Esophagus muscularis mucosa (tissue), 4 donors: Measurements from ENCODE around the gene SERPING1. TPM values are rescaled to one million over a fixed set of nuclear protein-coding genes. Genes with fewer than 3 reads are reported as not detected.

Experiments
- DNase-seq: peaks from one replicate; pipeline ENCODE4 v3.0.0-alpha.2; 2017; ENCODE audit errors: extremely low spot score
- H3K27ac ChIP-seq, 4 donors: fragments of 200-600 bp; sonication (generic); replicated peaks in 1 of 4; 1 replicate in 3 of 4; 2 replicates in 1 of 4; pipeline ENCODE4 v1.5.1; 2016 to 2019; ENCODE audit warnings: mild to moderate bottlenecking in 1 of 4
- H3K27me3 ChIP-seq, 4 donors: fragments of 200-600 bp; sonication (generic); one replicate each; pipeline versions ENCODE4 v1.5.1 to v1.6.0; 2016 to 2019
- H3K36me3 ChIP-seq, 4 donors: fragments of 200-600 bp; sonication (generic); one replicate each; pipeline ENCODE4 v1.5.1; 2016 to 2019
- H3K4me1 ChIP-seq, 4 donors: fragments of 200-600 bp; sonication (generic); one replicate each; pipeline ENCODE4 v1.5.1; 2016 to 2019
- H3K4me3 ChIP-seq, 4 donors: fragments of 200-600 bp; sonication (generic); 1 replicate in 2 of 4; 2 replicates in 2 of 4; pipeline ENCODE4 v1.5.1; 2016 to 2019; ENCODE audit warnings: mild to moderate bottlenecking in 4 of 4, moderate library complexity in 1 of 4
- H3K9me3 ChIP-seq, 4 donors: fragments of 200-600 bp; sonication (generic); 1 replicate in 3 of 4; 2 replicates in 1 of 4; pipeline ENCODE4 v1.5.1; 2016 to 2019
- CTCF ChIP-seq, 3 experiments: fragments of 200-600 bp in 2 of 3; fragments of 450-650 bp in 1 of 3; sonication (generic) in 2 of 3; IDR thresholded peaks; one replicate each; pipeline ENCODE4 v1.5.1; 2017 to 2019; ENCODE audit warnings: antibody characterized with exemption in 3 of 3, mild to moderate bottlenecking in 2 of 3, moderate library complexity in 1 of 3
- EP300 ChIP-seq: sonication (generic); formaldehyde crosslinking; IDR thresholded peaks from one replicate; pipeline ENCODE4 v1.6.1; 2017; ENCODE audit warnings: antibody characterized with exemption
- POLR2A ChIP-seq: fragments of 450-650 bp; IDR thresholded peaks from one replicate; pipeline ENCODE4 v1.6.1; 2017; ENCODE audit warnings: antibody characterized with exemption, moderate library complexity, mild to moderate bottlenecking, low read depth
- POLR2AphosphoS5 ChIP-seq, 2 donors: sonication (generic); formaldehyde crosslinking; IDR thresholded peaks; one replicate each; pipeline ENCODE4 v1.6.1; 2017; ENCODE audit warnings: antibody characterized with exemption in 2 of 2
- WGBS: methylation state at CpG from one replicate; pipeline ENCODE4 v1.1.5; 2018; 5-methylcytosine and 5-hydroxymethylcytosine counted together
- intact Hi-C: fragments of 100-400 bp; cut with DNase I; formaldehyde crosslinking; loops from one replicate; pipeline ENCODE4 v1.15.1; 2023
- total RNA-seq, 4 donors: library from RNA; depleted of rRNA; stranded (reverse); fragments of >200 nt; gene quantifications; one replicate each; pipeline versions ENCODE4 v1.1.0 to v1.2.1, GENCODE V29; 2016

Gene SERPING1
- total RNA-seq, 4 donors from 2014 or later = 290 to 585 (median 569) TPM

- peak within 1 kb of the TSS; percentile 86 to 91 (median 88) for H3K27ac ChIP-seq
- intact Hi-C loops = no loop called here
- H3K9me3 ChIP-seq = no peaks in the 10 kb centered on the region
- peaks cover 15 to 28% (median 19%) of the 10 kb centered on the region in 4 donors for H3K4me1 ChIP-seq
- TF ChIP-seq POLR2AphosphoS5 (IDR thresholded peaks at IDR 0.05) (peak; percentile 90 to 99), POLR2A (peak; percentile 19), CTCF (IDR thresholded peaks at IDR 0.05) (peak in 1 of 3 experiments; percentile 20), EP300 (no peak)
- peak; percentile 100 for DNase-seq
- under 1% methylated on average over 32 of the region's 45 CpGs for WGBS
- peaks cover 0 to 9% (median 0%) of the 10 kb centered on the region in 4 donors for H3K27me3 ChIP-seq
- peak within 1 kb of the TSS; percentile 54 to 68 (median 64) for H3K4me3 ChIP-seq
- peaks cover 25 to 37% (median 30%) of the 10 kb centered on the region in 4 donors for H3K36me3 ChIP-seq
These were observed 59.9 kb downstream of the SERPING1 start, which contains the start of gene CLP1 for GRCh38 chr11:57657194-57658022. CLP1 (plus strand) TSS chr11:57657762; CDS start chr11:57659477, 1,715 bp downstream.

GRCh38 chr11:57658023-57658361 is 60.5 kb downstream of the SERPING1 start:
- Histone ChIP-seq H3K27ac (peak overlapping the region; percentile 86 to 91 (median 88)), H3K4me3 (peak overlapping the region; percentile 54 to 68 (median 64)), H3K36me3 (peaks cover 25 to 43% (median 35%) of the 10 kb centered on the region in 4 donors), H3K4me1 (peaks cover 15 to 28% (median 19%) of the 10 kb centered on the region in 4 donors), H3K27me3 (peaks cover 0 to 5% (median 0%) of the 10 kb centered on the region in 4 donors), H3K9me3 (no peaks in the 10 kb centered on the region)
- WGBS = 0% methylated on average over 8 of the region's 8 CpGs
- intact Hi-C loops = no loop called here
- no peak for DNase-seq
- no peak for TF ChIP-seq POLR2A
- no peak for TF ChIP-seq EP300
- TF ChIP-seq CTCF (IDR thresholded peaks at IDR 0.05) = no peak
- TF ChIP-seq POLR2AphosphoS5 (IDR thresholded peaks at IDR 0.05) = no peak

GRCh38 chr11:57659669-57660068 is 62.2 kb downstream of the SERPING1 start:
- H3K36me3 ChIP-seq = peaks cover 25 to 44% (median 36%) of the 10 kb centered on the region in 4 donors
- H3K4me3 ChIP-seq = no peak overlapping the region
- no peak for TF ChIP-seq POLR2A
- no peak for TF ChIP-seq CTCF (IDR thresholded peaks at IDR 0.05)
- TF ChIP-seq POLR2AphosphoS5 (IDR thresholded peaks at IDR 0.05) = no peak
- TF ChIP-seq EP300 = no peak
- WGBS = 93% methylated on average over 14 of the region's 14 CpGs
- intact Hi-C loops = loop anchor here (10.0 kb wide), 2 partner anchors 335 to 925 kb away; partner anchors contain the start of gene TNKS1BP1
- H3K27me3 ChIP-seq = no peaks in the 10 kb centered on the region
- no peak for DNase-seq
- no peaks in the 10 kb centered on the region for H3K9me3 ChIP-seq
- H3K27ac ChIP-seq = no peak overlapping the region
- peaks cover 15 to 28% (median 19%) of the 10 kb centered on the region in 4 donors for H3K4me1 ChIP-seq

- no peaks in the 10 kb centered on the region for H3K9me3 ChIP-seq
- WGBS = 71% methylated on average over 4 of the region's 4 CpGs
- TF ChIP-seq POLR2AphosphoS5 (IDR thresholded peaks at IDR 0.05) = no peak
- TF ChIP-seq CTCF (IDR thresholded peaks at IDR 0.05) = no peak
- TF ChIP-seq EP300 = no peak
- no peak for TF ChIP-seq POLR2A
- DNase-seq = no peak
- H3K4me3 ChIP-seq = no peak overlapping the region
- peaks cover 25 to 44% (median 36%) of the 10 kb centered on the region in 4 donors for H3K36me3 ChIP-seq
- no peaks in the 10 kb centered on the region for H3K27me3 ChIP-seq
- no peak overlapping the region for H3K27ac ChIP-seq
- intact Hi-C loops = loop anchor here (10.0 kb wide), 2 partner anchors 338 to 922 kb away; partner anchors contain the start of gene TNKS1BP1
- peaks cover 15 to 31% (median 21%) of the 10 kb centered on the region in 4 donors for H3K4me1 ChIP-seq
These were observed 65.4 kb downstream of the SERPING1 start for GRCh38 chr11:57662893-57663292.
